Measurements from ENCODE around the gene SRRM3. TPM values are rescaled to one million over a fixed set of nuclear protein-coding genes. Genes with fewer than 3 reads are reported as not detected.
A peak's percentile ranks its signal among the peaks of the same experiment; 100 is the strongest.

Gene SRRM3
- total and polyA plus RNA-seq, 9 of the 15 experiments (the other 6 are each of a cell fraction or from before 2014, with no cell fraction given): 0.04 to 0.91 (median 0.46) TPM; not detected in 2

- 0 out of 2 replicates have a peak, but pooled peaks have one; percentile 42 for TF ChIP-seq MTF1 (CRISPR knock-in tag; IDR thresholded peaks at IDR 0.05; ENCODE audit: borderline replicate concordance)
- TF ChIP-seq XRCC5 (IDR thresholded peaks at IDR 0.05; ENCODE audit: low read depth, low read length): peak; percentile 39; the same call in 1 of the 2 replicates
- no peak for TF ChIP-seq CREBBP (IDR thresholded peaks at IDR 0.05; ENCODE audit: low read depth, low read length)
- TF ChIP-seq DLX4 (CRISPR knock-in tag; IDR thresholded peaks at IDR 0.05): no peak
- TF ChIP-seq ZNF184 (CRISPR knock-in tag; IDR thresholded peaks at IDR 0.05): no peak
- TF ChIP-seq ARID4B (CRISPR knock-in tag; IDR thresholded peaks at IDR 0.05): peak; percentile 79; the same call in 1 of the 2 replicates
- no peak for TF ChIP-seq BCL6 (CRISPR knock-in tag; IDR thresholded peaks at IDR 0.05)
- no peak for TF ChIP-seq ZNF551 (CRISPR knock-in tag; IDR thresholded peaks at IDR 0.05)
- no peak for TF ChIP-seq NCOA6 (IDR thresholded peaks at IDR 0.05)
- TF ChIP-seq TFAM (CRISPR knock-in tag; conservative IDR thresholded peaks at IDR 0.05): no peak
- TF ChIP-seq HNRNPH1 (optimal IDR thresholded peaks at IDR 0.05; ENCODE audit: low read depth, low read length): no peak
- TF ChIP-seq ETV1 (tag; conservative IDR thresholded peaks at IDR 0.05; ENCODE audit: low read depth): no peak
- TF ChIP-seq EP300 (IDR thresholded peaks at IDR 0.05; ENCODE audit: low read length): no peak; the same call in 1 of the 2 replicates
- peak; percentile 65; the same call in 1 of the 2 replicates for TF ChIP-seq CREB3L1 (IDR thresholded peaks at IDR 0.05; ENCODE audit: borderline replicate concordance, low read depth)
- TF ChIP-seq PHB2 (IDR thresholded peaks at IDR 0.05; ENCODE audit: low read depth): no peak; the same call in 1 of the 2 replicates
- no peak for TF ChIP-seq RFX5 (IDR thresholded peaks at IDR 0.05; ENCODE audit: low read depth, low read length)
- no peak for TF ChIP-seq MCM5 (IDR thresholded peaks at IDR 0.05; ENCODE audit: low read depth)
- 0 out of 2 replicates have a peak, but pooled peaks have one; percentile 8 for TF ChIP-seq MECOM (CRISPR knock-in tag; IDR thresholded peaks at IDR 0.05)
- TF ChIP-seq ZNF780A (CRISPR knock-in tag; IDR thresholded peaks at IDR 0.05): no peak
- no peak for TF ChIP-seq ZNF347 (CRISPR knock-in tag; IDR thresholded peaks at IDR 0.05; ENCODE audit: low read depth)
Observed at GRCh38 chr7:76302347-76303201, 100.9 kb downstream of the SRRM3 start, which contains the start of gene HSPB1 (continued).

Data from K562 (cell line).